ENCODE measurements around the gene SHLD1. TPM values are rescaled to one million over a fixed set of nuclear protein-coding genes. Genes with fewer than 3 reads are reported as not detected.

The SHLD1 gene
- polyA plus RNA-seq, 1 donor from 2014 or later, result 15.3 TPM

GRCh38 chr20:5785146-5785545 is 34.9 kb downstream of the SHLD1 start:
- Histone ChIP-seq H3F3A (ENCODE audit: insufficient read depth, low read length, poor library complexity, severe bottlenecking) (no peaks in the 10 kb centered on the region), H3K4me3 (ENCODE audit: low read length) (no peak overlapping the region), H3K36me3 (ENCODE audit: insufficient read depth, low read length) (no peaks in the 10 kb centered on the region), H2AFZ (ENCODE audit: low read depth, low read length) (no peak overlapping the region), H3K9ac (ENCODE audit: low read length) (no peak overlapping the region), H3K9me2 (ENCODE audit: insufficient read depth, low read length) (no peaks in the 10 kb centered on the region), H3K27me3 (ENCODE audit: insufficient read depth, low read depth, low read length) (no peaks in the 10 kb centered on the region), H3K79me2 (replicated peaks; ENCODE audit: insufficient read depth, low read length) (no peaks in the 10 kb centered on the region), H3K27ac (ENCODE audit: low read length) (no peak overlapping the region), H4K20me1 (ENCODE audit: insufficient read depth) (no peaks in the 10 kb centered on the region), H3K4me2 (ENCODE audit: low read length) (no peak overlapping the region), H3K9me3 (ENCODE audit: low read length) (no peaks in the 10 kb centered on the region)
- no peak for TF ChIP-seq SMC3 (conservative IDR thresholded peaks at IDR 0.05; ENCODE audit: poor library complexity)
- TF ChIP-seq TAF1 (IDR thresholded peaks at IDR 0.05; ENCODE audit: low read depth), result no peak
- TF ChIP-seq RAD21 (conservative IDR thresholded peaks at IDR 0.05), result no peak
- TF ChIP-seq EP300 (conservative IDR thresholded peaks at IDR 0.05; ENCODE audit: poor library complexity, severe bottlenecking), result no peak
- no peak for TF ChIP-seq MXI1 (conservative IDR thresholded peaks at IDR 0.05; ENCODE audit: poor library complexity, severe bottlenecking)
- TF ChIP-seq POLR2AphosphoS5 (IDR thresholded peaks at IDR 0.05), result no peak

GRCh38 chr20:5786930-5787795 is 37.0 kb downstream of the SHLD1 start:
- Histone ChIP-seq H4K20me1 (ENCODE audit: insufficient read depth) (no peaks in the 10 kb centered on the region), H3K27ac (ENCODE audit: low read length) (no peak overlapping the region), H3K36me3 (ENCODE audit: insufficient read depth, low read length) (no peaks in the 10 kb centered on the region), H3K4me2 (ENCODE audit: low read length) (no peak overlapping the region), H3F3A (ENCODE audit: insufficient read depth, low read length, poor library complexity, severe bottlenecking) (no peaks in the 10 kb centered on the region), H3K4me3 (ENCODE audit: low read length) (no peak overlapping the region), H3K27me3 (ENCODE audit: insufficient read depth, low read depth, low read length) (no peaks in the 10 kb centered on the region), H2AFZ (ENCODE audit: low read depth, low read length) (no peak overlapping the region), H3K9ac (ENCODE audit: low read length) (no peak overlapping the region), H3K9me3 (ENCODE audit: low read length) (no peaks in the 10 kb centered on the region), H3K79me2 (replicated peaks; ENCODE audit: insufficient read depth, low read length) (no peaks in the 10 kb centered on the region), H3K9me2 (ENCODE audit: insufficient read depth, low read length) (no peaks in the 10 kb centered on the region)
- TF ChIP-seq POLR2AphosphoS5 (IDR thresholded peaks at IDR 0.05), result no peak
- TF ChIP-seq REST (IDR thresholded peaks at IDR 0.05; ENCODE audit: borderline replicate concordance), result no peak
- no peak for TF ChIP-seq EZH2 (IDR thresholded peaks at IDR 0.05; ENCODE audit: borderline replicate concordance, insufficient read depth, low read length, poor library complexity, severe bottlenecking)
- no peak for TF ChIP-seq RAD21 (conservative IDR thresholded peaks at IDR 0.05)

- Histone ChIP-seq H3K27ac (ENCODE audit: low read length) (no peak overlapping the region), H3K9ac (ENCODE audit: low read length) (no peak overlapping the region), H3K4me2 (ENCODE audit: low read length) (no peak overlapping the region), H2AFZ (ENCODE audit: low read depth, low read length) (no peak overlapping the region), H3K36me3 (ENCODE audit: insufficient read depth, low read length) (no peaks in the 10 kb centered on the region), H3K4me3 (ENCODE audit: low read length) (no peak overlapping the region), H3F3A (ENCODE audit: insufficient read depth, low read length, poor library complexity, severe bottlenecking) (no peaks in the 10 kb centered on the region), H3K27me3 (ENCODE audit: insufficient read depth, low read depth, low read length) (no peaks in the 10 kb centered on the region), H3K79me2 (replicated peaks; ENCODE audit: insufficient read depth, low read length) (no peaks in the 10 kb centered on the region), H4K20me1 (ENCODE audit: insufficient read depth) (no peaks in the 10 kb centered on the region), H3K9me3 (ENCODE audit: low read length) (no peaks in the 10 kb centered on the region), H3K9me2 (ENCODE audit: insufficient read depth, low read length) (no peaks in the 10 kb centered on the region)
- no peak for TF ChIP-seq RAD21 (conservative IDR thresholded peaks at IDR 0.05)
- no peak for TF ChIP-seq REST (IDR thresholded peaks at IDR 0.05; ENCODE audit: borderline replicate concordance)
- TF ChIP-seq EZH2 (IDR thresholded peaks at IDR 0.05; ENCODE audit: borderline replicate concordance, insufficient read depth, low read length, poor library complexity, severe bottlenecking), result no peak
- no peak for TF ChIP-seq CTCF (IDR thresholded peaks at IDR 0.05; ENCODE audit: poor library complexity, severe bottlenecking)
- TF ChIP-seq TAF1 (IDR thresholded peaks at IDR 0.05; ENCODE audit: low read depth), result no peak
- TF ChIP-seq POLR2AphosphoS5 (IDR thresholded peaks at IDR 0.05), result no peak
- no peak for TF ChIP-seq MXI1 (conservative IDR thresholded peaks at IDR 0.05; ENCODE audit: poor library complexity, severe bottlenecking)
- TF ChIP-seq SMC3 (conservative IDR thresholded peaks at IDR 0.05; ENCODE audit: poor library complexity), result no peak
- no peak for TF ChIP-seq EP300 (conservative IDR thresholded peaks at IDR 0.05; ENCODE audit: poor library complexity, severe bottlenecking)
These were observed 37.6 kb downstream of the SHLD1 start for GRCh38 chr20:5787796-5788165.
